ENCODE measurements around the gene PSTPIP1.

The PSTPIP1 gene

GRCh38 chr15:77019521-77020331 is 24.8 kb downstream of the PSTPIP1 start (continued):
- no peak for TF ChIP-seq CSRNP3 (CRISPR knock-in tag; IDR thresholded peaks at IDR 0.05)

- TF ChIP-seq TSHZ2 (CRISPR knock-in tag; IDR thresholded peaks at IDR 0.05) (no peak), TCF4 (CRISPR knock-in tag; IDR thresholded peaks at IDR 0.05; ENCODE audit: borderline replicate concordance) (no peak), ARNTL (CRISPR knock-in tag; IDR thresholded peaks at IDR 0.05; ENCODE audit: borderline replicate concordance, low read depth) (no peak), ZNF565 (CRISPR knock-in tag; conservative IDR thresholded peaks at IDR 0.05; ENCODE audit: low read depth) (no peak), CSDC2 (CRISPR knock-in tag; IDR thresholded peaks at IDR 0.05) (no peak), CREB5 (CRISPR knock-in tag; IDR thresholded peaks at IDR 0.05; ENCODE audit: low read depth) (no peak), TOX (CRISPR knock-in tag; IDR thresholded peaks at IDR 0.05; ENCODE audit: borderline replicate concordance) (no peak), ESRRG (CRISPR knock-in tag; IDR thresholded peaks at IDR 0.05) (no peak), SNAI2 (CRISPR knock-in tag; IDR thresholded peaks at IDR 0.05) (no peak), ZNF8 (CRISPR knock-in tag; IDR thresholded peaks at IDR 0.05) (no peak), OSR1 (CRISPR knock-in tag; IDR thresholded peaks at IDR 0.05) (no peak)
- no peak for ATAC-seq
Observed at GRCh38 chr15:77020348-77021087, 25.6 kb downstream of the PSTPIP1 start.

GRCh38 chr15:77021088-77021481 is 26.2 kb downstream of the PSTPIP1 start:
- ATAC-seq: no peak
- TF ChIP-seq PPARA (CRISPR knock-in tag; IDR thresholded peaks at IDR 0.05; ENCODE audit: borderline replicate concordance) (no peak), GLIS3 (CRISPR knock-in tag; IDR thresholded peaks at IDR 0.05) (no peak), ARNTL (CRISPR knock-in tag; IDR thresholded peaks at IDR 0.05; ENCODE audit: borderline replicate concordance, low read depth) (no peak), CSDC2 (CRISPR knock-in tag; IDR thresholded peaks at IDR 0.05) (no peak), ZNF565 (CRISPR knock-in tag; conservative IDR thresholded peaks at IDR 0.05; ENCODE audit: low read depth) (no peak)

GRCh38 chr15:77021803-77022381 is 27.0 kb downstream of the PSTPIP1 start:
- ATAC-seq: peak; percentile 35
- no peak for TF ChIP-seq BACH2 (CRISPR knock-in tag; IDR thresholded peaks at IDR 0.05; ENCODE audit: borderline replicate concordance)
- no peak for TF ChIP-seq ARNTL (CRISPR knock-in tag; IDR thresholded peaks at IDR 0.05; ENCODE audit: borderline replicate concordance, low read depth)
- no peak for TF ChIP-seq TOX (CRISPR knock-in tag; IDR thresholded peaks at IDR 0.05; ENCODE audit: borderline replicate concordance)
- no peak for TF ChIP-seq ZNF70 (CRISPR knock-in tag; IDR thresholded peaks at IDR 0.05)
- no peak for TF ChIP-seq PATZ1 (CRISPR knock-in tag; IDR thresholded peaks at IDR 0.05; ENCODE audit: borderline replicate concordance)
- TF ChIP-seq CREB5 (CRISPR knock-in tag; IDR thresholded peaks at IDR 0.05; ENCODE audit: low read depth): no peak
- no peak for TF ChIP-seq CSRNP3 (CRISPR knock-in tag; IDR thresholded peaks at IDR 0.05)
- TF ChIP-seq ESRRG (CRISPR knock-in tag; IDR thresholded peaks at IDR 0.05): no peak

All from SK-N-SH treated with all-trans-retinoic acid at 6 μM for 48 hours (cell line).